ENCODE measurements around the gene BEND2.
"Not testable (repeated sequence)": the region's sequence is repeated elsewhere in the genome, so short reads cannot be mapped to it uniquely, and the experiment has no call there.

Gene BEND2

GRCh38 chrX:18220786-18221185 lies at the start of gene BEND2:
BEND2 (minus strand) TSS chrX:18220886; CDS start chrX:18220750, 136 bp downstream.
- in situ Hi-C loops (cut with MboI; ENCODE audit: low sequenced_read_pairs, unreplicated experiment), result no loop called here
- no peak for TF ChIP-seq CTCF (IDR thresholded peaks at IDR 0.05; ENCODE audit: borderline replicate concordance, control extremely low read depth, extremely low read depth, insufficient read depth, missing control alignments)
- DNase-seq (ENCODE audit: low spot score), result no peak

- DNase-seq (ENCODE audit: low spot score), result no peak
- no peak for TF ChIP-seq CTCF (IDR thresholded peaks at IDR 0.05; ENCODE audit: borderline replicate concordance, control extremely low read depth, extremely low read depth, insufficient read depth, missing control alignments)
- in situ Hi-C loops (cut with MboI; ENCODE audit: low sequenced_read_pairs, unreplicated experiment), result no loop called here
Observed at GRCh38 chrX:18255059-18255458, 34.4 kb upstream of the BEND2 start.

- DNase-seq (ENCODE audit: low spot score), result no peak
- in situ Hi-C loops (cut with MboI; ENCODE audit: low sequenced_read_pairs, unreplicated experiment), result no loop called here
Observed at GRCh38 chrX:18252644-18253359, 32.1 kb upstream of the BEND2 start.

GRCh38 chrX:18229646-18230045 lies 9.0 kb upstream of the BEND2 start:
- DNase-seq (ENCODE audit: low spot score); in situ Hi-C loops (cut with MboI; ENCODE audit: low sequenced_read_pairs, unreplicated experiment): not testable (repeated sequence)

More at GRCh38 chrX:18252644-18253359, 32.1 kb upstream of the BEND2 start:
- no peak for TF ChIP-seq CTCF (IDR thresholded peaks at IDR 0.05; ENCODE audit: borderline replicate concordance, control extremely low read depth, extremely low read depth, insufficient read depth, missing control alignments)

- in situ Hi-C loops (cut with MboI; ENCODE audit: low sequenced_read_pairs, unreplicated experiment), result no loop called here
- DNase-seq (ENCODE audit: low spot score), result no peak
- no peak for TF ChIP-seq CTCF (IDR thresholded peaks at IDR 0.05; ENCODE audit: borderline replicate concordance, control extremely low read depth, extremely low read depth, insufficient read depth, missing control alignments)
Observed at GRCh38 chrX:18228069-18228468, 7.4 kb upstream of the BEND2 start.

GRCh38 chrX:18227458-18227857 lies 6.8 kb upstream of the BEND2 start:
- no peak for DNase-seq (ENCODE audit: low spot score)
- in situ Hi-C loops (cut with MboI; ENCODE audit: low sequenced_read_pairs, unreplicated experiment), result no loop called here
- no peak for TF ChIP-seq CTCF (IDR thresholded peaks at IDR 0.05; ENCODE audit: borderline replicate concordance, control extremely low read depth, extremely low read depth, insufficient read depth, missing control alignments)

GRCh38 chrX:18210470-18210869 lies 10.2 kb downstream of the BEND2 start:
- no peak for DNase-seq (ENCODE audit: low spot score)
- in situ Hi-C loops (cut with MboI; ENCODE audit: low sequenced_read_pairs, unreplicated experiment), result no loop called here
- TF ChIP-seq CTCF (IDR thresholded peaks at IDR 0.05; ENCODE audit: borderline replicate concordance, control extremely low read depth, extremely low read depth, insufficient read depth, missing control alignments), result no peak
